ENCODE results near the gene IGFALS.

Gene IGFALS

DNA sequence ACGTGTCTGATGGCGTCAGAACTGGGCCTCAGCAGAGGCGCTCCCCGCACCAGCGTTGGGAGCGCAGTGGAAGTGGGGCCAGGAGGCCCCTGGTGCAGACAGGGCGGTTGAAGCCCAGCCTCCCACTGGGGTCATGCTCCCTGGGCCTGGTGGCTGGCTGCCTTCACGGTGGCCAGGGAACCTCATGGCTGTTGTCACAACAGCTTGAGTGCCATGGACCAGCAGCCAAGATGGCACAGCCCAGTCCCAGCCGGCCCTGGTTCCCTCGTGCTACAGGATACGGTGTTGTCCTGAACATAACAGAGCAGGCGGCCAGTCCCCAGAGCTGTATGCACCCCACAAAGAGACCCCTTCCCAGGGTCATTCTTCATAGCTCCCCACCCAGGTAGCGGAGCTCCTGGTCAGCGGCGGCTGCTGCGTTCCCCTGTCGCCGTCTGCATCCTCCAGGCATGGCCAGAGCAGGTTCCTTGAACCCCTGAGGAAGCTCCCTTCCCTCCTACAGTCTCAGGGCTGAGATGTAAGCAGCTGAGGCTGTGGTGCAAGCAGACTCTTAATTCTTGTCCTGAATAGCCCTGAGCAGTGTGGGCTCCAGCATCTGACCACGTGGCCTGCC lies 51.8 kb downstream of the IGFALS start:
- no peak for DNase-seq

DNA sequence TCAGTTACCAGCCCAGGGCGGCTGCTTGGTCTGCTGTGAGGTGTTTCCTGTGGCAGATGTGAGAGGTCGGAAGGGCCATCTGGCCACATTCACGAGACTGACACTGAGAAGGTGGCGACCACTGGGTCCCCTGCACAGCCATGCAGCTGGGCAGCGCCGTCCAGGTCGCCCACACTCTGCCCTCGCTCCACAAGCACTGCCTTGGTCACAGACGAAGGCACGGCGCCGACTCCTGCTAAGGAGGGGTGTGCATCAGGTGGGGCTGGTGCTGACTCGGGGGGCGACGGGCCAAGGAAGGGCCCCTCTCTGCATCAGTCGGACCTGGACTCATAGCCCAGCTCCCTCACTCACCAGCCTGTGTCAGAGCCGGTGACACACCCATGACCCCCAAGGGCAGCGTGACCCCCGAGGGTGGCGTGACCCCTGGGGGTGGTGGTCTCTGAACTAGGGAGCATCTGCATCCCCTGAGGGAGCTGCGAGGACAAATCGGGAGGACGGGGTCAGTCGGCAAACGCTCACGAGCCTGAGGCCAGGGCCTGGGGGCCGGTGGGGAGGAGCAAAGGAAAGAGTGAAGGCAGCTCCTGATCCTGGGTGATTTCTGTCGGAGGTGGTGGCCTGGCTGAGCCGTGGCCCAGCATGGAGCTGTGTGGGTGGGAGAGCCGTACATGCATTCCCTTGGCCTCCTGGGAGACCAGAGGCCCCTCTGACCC lies 52.6 kb downstream of the IGFALS start:
- DNase-seq = no peak

All from stimulated activated CD4-positive, alpha-beta T cell treated with anti-CD3 and anti-CD28 coated beads, Interleukin-1b, Interleukin-23, amount 100 ng/mL, for 48 hours (primary cell).